T-cell (primary cell): ENCODE data around the gene ACSL1. TPM values are rescaled to one million over a fixed set of nuclear protein-coding genes. Genes with fewer than 3 reads are reported as not detected.
A peak's percentile ranks its signal among the peaks of the same experiment; 100 is the strongest.

Source experiments
- ATAC-seq, 4 experiments: fragments of 200-7000 bp in 3 of 4; fragments of 150-1000 bp in 1 of 4; cut with Tn5 transposase; replicated peaks in 1 of 4; 1 replicate in 3 of 4; 2 replicates in 1 of 4; pipeline ENCODE4 v1.10.0; 2021; ENCODE audit warnings: moderate library complexity in 3 of 4, mild to moderate bottlenecking in 2 of 4, moderate number of reproducible peaks in 1 of 4
- CTCF ChIA-PET, 2 donors: fragments of 300-600 bp; sonication (Branson Sonifier 250); formaldehyde crosslinking; loops; one replicate each; lab custom pipeline; 2022; ENCODE audit warnings: antibody characterized with exemption in 2 of 2; lab: Charles Lee
- POLR2A ChIA-PET, 2 donors: fragments of 300-600 bp; sonication (Branson Sonifier 250); formaldehyde crosslinking; loops; one replicate each; lab custom pipeline; 2022; ENCODE audit warnings: antibody characterized with exemption in 2 of 2; lab: Charles Lee
- DNase-seq, 35 experiments: peaks; one replicate each; pipeline versions ENCODE4 v3.0.0 to v3.0.0-alpha.2; 2013 to 2023
- H3K27ac ChIP-seq: one replicate; pipeline ENCODE4 v1.5.1; 2013; ENCODE audit warnings: low read length
- H3K27me3 ChIP-seq, 2 experiments: replicated peaks in 1 of 2; 1 replicate in 1 of 2; 2 replicates in 1 of 2; pipeline versions ENCODE4 v1.6.1 to v1.7.0; 2013; ENCODE audit warnings: low read length in 1 of 2, mixed read lengths in 1 of 2; ENCODE audit not compliant: control insufficient read depth in 2 of 2, insufficient read depth in 2 of 2; ENCODE audit errors: extremely low read depth in 1 of 2
- H3K36me3 ChIP-seq, 2 donors: 1 replicate in 1 of 2; 2 replicates in 1 of 2; pipeline versions ENCODE4 v1.6.1 to v1.7.0; 2013; ENCODE audit warnings: low read length in 1 of 2; ENCODE audit not compliant: control insufficient read depth in 2 of 2, insufficient read depth in 1 of 2; ENCODE audit errors: extremely low read depth in 1 of 2
- H3K4me1 ChIP-seq, 2 experiments: 1 replicate in 1 of 2; 2 replicates in 1 of 2; pipeline versions ENCODE4 v1.6.1 to v1.7.0; 2013; ENCODE audit warnings: low read length in 2 of 2, mixed read lengths in 1 of 2; ENCODE audit not compliant: insufficient read depth in 2 of 2, control insufficient read depth in 1 of 2; ENCODE audit errors: extremely low read depth in 1 of 2
- H3K4me3 ChIP-seq, 2 donors: 1 replicate in 1 of 2; 2 replicates in 1 of 2; pipeline versions ENCODE4 v1.5.1 to v1.7.0; 2013; ENCODE audit warnings: mild to moderate bottlenecking in 2 of 2, low read length in 1 of 2, moderate library complexity in 1 of 2; ENCODE audit not compliant: control insufficient read depth in 1 of 2; ENCODE audit errors: extremely low read depth in 1 of 2
- H3K9me3 ChIP-seq: 2 replicates; pipeline ENCODE4 v1.7.0; 2013
- H3K27ac Mint-ChIP-seq, 2 donors: one replicate each; pipeline ENCODE4 v1.8.0; 2020 to 2021; ENCODE audit warnings: mild to moderate bottlenecking in 2 of 2, mixed read lengths in 2 of 2
- H3K27me3 Mint-ChIP-seq, 2 donors: one replicate each; pipeline ENCODE4 v1.8.0; 2021 to 2022; ENCODE audit warnings: mixed read lengths in 2 of 2
- H3K36me3 Mint-ChIP-seq: one replicate; pipeline ENCODE4 v1.8.0; 2021; ENCODE audit warnings: mixed read lengths
- H3K4me1 Mint-ChIP-seq, 3 donors: one replicate each; pipeline ENCODE4 v1.8.0; 2020 to 2022; ENCODE audit warnings: mixed read lengths in 3 of 3, mild to moderate bottlenecking in 1 of 3
- H3K4me3 Mint-ChIP-seq, 3 donors: one replicate each; pipeline ENCODE4 v1.8.0; 2020 to 2022; ENCODE audit warnings: mild to moderate bottlenecking in 3 of 3, mixed read lengths in 3 of 3, moderate library complexity in 3 of 3
- H3K9me3 Mint-ChIP-seq, 3 donors: one replicate each; pipeline ENCODE4 v1.8.0; 2020 to 2022; ENCODE audit warnings: mixed read lengths in 3 of 3
- WGBS: methylation state at CpG from one replicate; pipeline ENCODE4 v1.1.5; 2013; ENCODE audit warnings: missing lambda C conversion rate; ENCODE audit not compliant: insufficient coverage; 5-methylcytosine and 5-hydroxymethylcytosine counted together
- total RNA-seq, 35 experiments: library from RNA in 6 of 35; stranded (reverse) in 6 of 35; fragments of 120-200 nt in 1 of 35; gene quantifications; one replicate each; pipeline versions ENCODE4 v1.2.1 to v1.2.4 and lab custom pipeline; 2013 to 2026

ACSL1 gene
- total RNA-seq, 5 donors from 2014 or later (not counting 1 experiment from before 2014, with no cell fraction given), result 8.6 to 13.7 (median 11.3) TPM

- ATAC-seq (no peak), DNase-seq (no peak)
- no peaks in the 10 kb centered on the region for H3K36me3 Mint-ChIP-seq
- no peaks in the 10 kb centered on the region for H3K9me3 ChIP-seq
- H3K4me3 Mint-ChIP-seq, result no peak overlapping the region
- H3K9me3 Mint-ChIP-seq, result no peaks in the 10 kb centered on the region
- H3K27ac Mint-ChIP-seq, result no peak overlapping the region
- H3K4me3 ChIP-seq, result no peak overlapping the region
- no peaks in the 10 kb centered on the region for H3K4me1 Mint-ChIP-seq
- ChIA-PET POLR2A (no interaction called here), CTCF (no interaction called here)
- WGBS, result 89% methylated on average over 8 of the region's 10 CpGs
- no peaks in the 10 kb centered on the region for H3K4me1 ChIP-seq
- H3K36me3 ChIP-seq, result no peaks in the 10 kb centered on the region
- no peaks in the 10 kb centered on the region for H3K27me3 Mint-ChIP-seq
- peaks cover 0 to 2% of the 10 kb centered on the region in 2 experiments for H3K27me3 ChIP-seq
- no peak overlapping the region for H3K27ac ChIP-seq
Observed at GRCh38 chr4:184833046-184833838, 7.5 kb upstream of the ACSL1 start.

GRCh38 chr4:184831153-184831552, 5.4 kb upstream of the ACSL1 start:
- POLR2A ChIA-PET, result no interaction called here

DNA sequence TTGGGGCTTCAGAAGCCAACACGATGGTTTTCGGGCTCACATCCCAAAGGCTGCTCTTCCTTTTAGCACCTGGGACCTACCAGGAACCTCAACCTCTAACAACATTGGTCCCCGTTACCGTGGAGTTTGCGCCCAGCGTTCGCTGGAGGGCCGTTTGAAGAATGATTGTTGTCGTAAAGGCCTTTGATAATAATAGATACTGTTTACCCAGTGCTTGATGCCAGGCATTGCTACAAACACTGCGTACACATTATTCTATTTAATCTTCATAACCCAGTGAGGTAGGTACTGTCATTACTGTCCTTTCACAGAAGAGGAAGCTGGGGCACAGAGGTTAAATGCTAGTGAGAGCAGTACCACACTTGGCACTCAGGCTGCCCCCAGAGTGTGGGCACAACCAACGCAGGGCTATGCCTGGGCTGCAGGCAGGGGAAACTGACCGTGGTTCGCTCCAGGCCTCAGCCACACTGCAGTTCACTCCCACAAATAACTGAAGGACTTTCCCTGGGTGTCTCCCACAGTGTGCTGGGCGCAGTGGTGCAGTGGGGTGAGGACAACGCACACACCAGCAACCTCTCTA, 1.0 kb upstream of the ACSL1 start:
- WGBS, result 51% methylated on average over 8 of the region's 15 CpGs
- H3K27ac Mint-ChIP-seq, result peak overlapping the region; percentile 58 to 77
- H3K27me3 Mint-ChIP-seq, result no peaks in the 10 kb centered on the region
- ChIA-PET CTCF (no interaction called here), POLR2A (no interaction called here)
- H3K9me3 Mint-ChIP-seq, result no peaks in the 10 kb centered on the region
- Histone ChIP-seq H3K4me3 (peak overlapping the region; percentile 57 to 82), H3K36me3 (no peaks in the 10 kb centered on the region), H3K27me3 (peaks cover 0 to 2% of the 10 kb centered on the region in 2 experiments), H3K4me1 (peaks cover 18 to 21% of the 10 kb centered on the region in 2 experiments), H3K9me3 (no peaks in the 10 kb centered on the region), H3K27ac (no peak overlapping the region)
- DNase-seq (peak in 2 of 35 experiments; percentile 6 to 7), ATAC-seq (no peak)
- peaks cover 30 to 40% (median 35%) of the 10 kb centered on the region in 3 donors for H3K4me1 Mint-ChIP-seq
- H3K36me3 Mint-ChIP-seq, result no peaks in the 10 kb centered on the region
- H3K4me3 Mint-ChIP-seq, result peak overlapping the region; percentile 85 to 97 (median 90)

More at GRCh38 chr4:184831153-184831552, 5.4 kb upstream of the ACSL1 start:
- Mint-ChIP-seq H3K27me3 (no peaks in the 10 kb centered on the region), H3K4me3 (no peak overlapping the region), H3K36me3 (no peaks in the 10 kb centered on the region), H3K9me3 (no peaks in the 10 kb centered on the region), H3K4me1 (peaks cover 6 to 16% (median 10%) of the 10 kb centered on the region in 3 donors), H3K27ac (no peak overlapping the region)
- Histone ChIP-seq H3K4me3 (no peak overlapping the region), H3K27ac (no peak overlapping the region), H3K9me3 (no peaks in the 10 kb centered on the region), H3K27me3 (peaks cover 0 to 2% of the 10 kb centered on the region in 2 experiments), H3K36me3 (no peaks in the 10 kb centered on the region), H3K4me1 (peaks cover 4 to 9% of the 10 kb centered on the region in 2 experiments)
- CTCF ChIA-PET, result no interaction called here
- WGBS, result 89% methylated on average over 2 of the region's 5 CpGs
- DNase-seq, result no peak
- no peak for ATAC-seq

DNA sequence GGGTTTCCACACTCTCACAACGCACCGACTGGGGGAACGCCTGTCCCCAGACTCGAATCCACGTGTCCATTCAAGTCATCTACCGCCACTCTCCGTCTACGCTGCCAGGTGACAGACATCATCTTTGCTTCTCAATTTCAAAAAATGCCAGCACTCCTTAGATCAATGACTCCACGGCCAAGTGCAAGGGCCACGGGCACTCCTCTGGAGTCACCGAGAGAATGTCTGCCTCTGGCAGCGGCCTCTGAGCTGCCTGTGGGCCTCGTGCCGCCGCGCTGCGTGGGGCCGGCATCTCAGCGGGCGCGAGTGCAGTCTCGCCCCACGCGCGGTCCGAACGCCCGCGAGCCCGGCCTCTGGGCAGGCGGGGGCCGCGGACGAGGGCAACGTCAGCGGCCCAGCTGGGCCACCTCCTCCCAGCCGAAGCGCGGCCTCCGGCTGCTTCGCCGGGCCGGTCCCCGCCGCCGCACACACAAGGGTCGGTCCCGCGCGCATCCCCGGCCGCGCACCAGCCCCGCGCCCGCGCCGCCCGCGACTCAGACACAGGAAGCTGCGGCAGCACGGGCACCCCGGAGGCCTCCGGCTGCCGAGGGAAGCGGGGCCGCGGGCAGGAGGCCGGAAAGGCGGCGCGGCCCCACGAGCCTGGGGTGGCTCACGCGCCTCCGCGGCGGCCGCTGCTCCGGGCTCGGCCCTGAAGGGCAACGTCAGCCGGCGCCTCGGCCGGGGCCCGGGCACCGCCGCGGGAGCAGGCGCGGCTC, 450 bp downstream of the ACSL1 start:
- H3K9me3 ChIP-seq, result no peaks in the 10 kb centered on the region
- peak overlapping the region; percentile 80 to 84 for H3K27ac Mint-ChIP-seq
- H3K4me1 ChIP-seq, result peaks cover 18 to 21% of the 10 kb centered on the region in 2 experiments
- no peaks in the 10 kb centered on the region for H3K27me3 Mint-ChIP-seq
- H3K27ac ChIP-seq, result no peak overlapping the region
- DNase-seq, result peak in 31 of 35 experiments; percentile 5 to 66 (median 31)
- no peaks in the 10 kb centered on the region for H3K36me3 Mint-ChIP-seq
- H3K27me3 ChIP-seq, result peaks cover 0 to 2% of the 10 kb centered on the region in 2 experiments
- H3K36me3 ChIP-seq, result no peaks in the 10 kb centered on the region
- peak; percentile 39 to 62 (median 56) for ATAC-seq
- H3K4me3 Mint-ChIP-seq, result peak overlapping the region; percentile 86 to 97 (median 88)
- POLR2A ChIA-PET, result interaction anchor here in 1 of 2 donors (0.6 kb wide), 1 partner anchor 308 kb away, joined by 4 read pairs; no protein-coding TSS in a partner anchor
- under 1% methylated on average over 92 of the region's 92 CpGs for WGBS
- H3K9me3 Mint-ChIP-seq, result no peaks in the 10 kb centered on the region
- peak overlapping the region; percentile 55 to 59 for H3K4me3 ChIP-seq
- H3K4me1 Mint-ChIP-seq, result peaks cover 30 to 40% (median 35%) of the 10 kb centered on the region in 3 donors
- CTCF ChIA-PET, result interaction anchor here in 1 of 2 donors (0.6 kb wide), 1 partner anchor 92 kb away, joined by 4 read pairs; no protein-coding TSS in a partner anchor

DNA sequence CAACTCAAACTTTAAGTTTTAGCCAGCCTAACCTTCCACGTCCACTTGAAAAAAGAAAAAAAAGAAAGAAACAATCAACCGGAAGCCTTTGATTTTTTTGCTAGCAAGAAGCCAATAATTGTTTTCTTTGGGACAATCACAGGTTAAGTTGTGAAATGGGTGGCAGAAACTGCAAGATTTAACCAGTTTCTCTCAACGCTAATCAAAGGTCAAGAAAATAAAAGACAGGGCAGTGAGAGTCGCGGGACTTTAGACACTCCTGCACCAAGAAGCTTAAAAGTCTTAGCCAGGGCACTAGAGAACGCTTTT, 1.0 kb downstream of the ACSL1 start:
- peaks cover 32 to 40% (median 35%) of the 10 kb centered on the region in 3 donors for H3K4me1 Mint-ChIP-seq
- WGBS, result 0% methylated on average over 1 of the region's 6 CpGs
- H3K27me3 Mint-ChIP-seq, result no peaks in the 10 kb centered on the region
- H3K9me3 Mint-ChIP-seq, result no peaks in the 10 kb centered on the region
- ATAC-seq (no peak), DNase-seq (no peak)
- H3K4me3 Mint-ChIP-seq, result peak overlapping the region; percentile 85 to 88 (median 86)
- H3K4me1 ChIP-seq, result peaks cover 18 to 21% of the 10 kb centered on the region in 2 experiments
- ChIA-PET POLR2A (no interaction called here), CTCF (interaction anchor here (0.6 to 0.7 kb wide), 2 partner anchors 91 to 800 kb away, joined by 3 to 4 read pairs; no protein-coding TSS in a partner anchor)
- H3K9me3 ChIP-seq, result no peaks in the 10 kb centered on the region
- no peaks in the 10 kb centered on the region for H3K36me3 ChIP-seq
- H3K4me3 ChIP-seq, result peak overlapping the region in 1 of 2 donors; percentile 55
- H3K27me3 ChIP-seq, result peaks cover 0 to under 1% of the 10 kb centered on the region in 2 experiments
- H3K27ac Mint-ChIP-seq, result peak overlapping the region; percentile 80 to 84
- no peak overlapping the region for H3K27ac ChIP-seq
- no peaks in the 10 kb centered on the region for H3K36me3 Mint-ChIP-seq
